Caco-2 (cell line): ENCODE results near the gene ZSCAN2. TPM values are rescaled to one million over a fixed set of nuclear protein-coding genes. Genes with fewer than 3 reads are reported as not detected.

Experiments
- BruUV-seq: library from RNA; stranded (reverse); fragments of 400-500 nt; replicated peaks from 2 replicates; lab custom pipeline; 2021; lab: Mats Ljungman, UMichigan
- CTCF ChIA-PET: fragments of 300-600 bp; sonication (Branson Sonifier 250); formaldehyde crosslinking; loops from one replicate; lab custom pipeline; 2022; ENCODE audit warnings: antibody characterized with exemption; lab: Charles Lee
- POLR2A ChIA-PET: fragments of 300-600 bp; sonication (Branson Sonifier 250); formaldehyde crosslinking; loops from one replicate; lab custom pipeline; 2022; ENCODE audit warnings: antibody characterized with exemption; lab: Charles Lee
- DNase-seq, 2 experiments: peaks; one replicate each; pipeline versions ENCODE4 v3.0.0 to v3.0.0-alpha.2; 2020 to 2022
- H3K27me3 ChIP-seq: replicated peaks from 2 replicates; pipeline ENCODE4 v1.6.0; 2011; ENCODE audit warnings: low read length; ENCODE audit not compliant: control insufficient read depth, insufficient read depth
- H3K36me3 ChIP-seq: 2 replicates; pipeline ENCODE4 v1.5.1; 2011; ENCODE audit warnings: low read length; ENCODE audit not compliant: control insufficient read depth, insufficient read depth
- H3K4me1 ChIP-seq: fragments of 250-450 bp; sonication (Bioruptor Pico); 2 replicates; pipeline ENCODE4 v1.5.1; 2020; ENCODE audit warnings: mild to moderate bottlenecking
- H3K4me3 ChIP-seq: 2 replicates; pipeline ENCODE4 v1.5.1; 2011; ENCODE audit warnings: low read depth, mild to moderate bottlenecking, control low read depth, low read length
- H3K9me3 ChIP-seq: fragments of 250-450 bp; sonication (Bioruptor Pico); 2 replicates; pipeline ENCODE4 v1.5.1; 2020; ENCODE audit warnings: mild to moderate bottlenecking, moderate library complexity
- H3K27ac Mint-ChIP-seq: one replicate; pipeline ENCODE4 v1.8.0; 2022; ENCODE audit warnings: mixed read lengths; ENCODE audit not compliant: unreplicated experiment
- H3K27me3 Mint-ChIP-seq: one replicate; pipeline ENCODE4 v1.8.0; 2022; ENCODE audit warnings: mixed read lengths; ENCODE audit not compliant: insufficient read depth, unreplicated experiment
- H3K36me3 Mint-ChIP-seq: one replicate; pipeline ENCODE4 v1.8.0; 2022; ENCODE audit warnings: mild to moderate bottlenecking, mixed read lengths; ENCODE audit not compliant: insufficient read depth, unreplicated experiment
- H3K4me1 Mint-ChIP-seq: one replicate; pipeline ENCODE4 v1.8.0; 2022; ENCODE audit warnings: low read depth, mixed read lengths; ENCODE audit not compliant: unreplicated experiment
- H3K4me3 Mint-ChIP-seq: one replicate; pipeline ENCODE4 v1.8.0; 2022; ENCODE audit warnings: mild to moderate bottlenecking, moderate library complexity, mixed read lengths; ENCODE audit not compliant: unreplicated experiment
- H3K9me3 Mint-ChIP-seq: one replicate; pipeline ENCODE4 v1.8.0; 2022; ENCODE audit warnings: mixed read lengths; ENCODE audit not compliant: unreplicated experiment
- CTCF ChIP-seq, 2 experiments: fragments of 200-600 bp in 1 of 2; IDR thresholded peaks; 1 replicate in 1 of 2; 2 replicates in 1 of 2; pipeline versions ENCODE4 v1.5.1 to v1.8.0; 2011 to 2022; ENCODE audit warnings: antibody characterized with exemption in 1 of 2, control low read depth in 1 of 2, inconsistent platforms in 1 of 2, low read depth in 1 of 2, low read length in 1 of 2, mild to moderate bottlenecking in 1 of 2, moderate library complexity in 1 of 2; ENCODE audit not compliant: insufficient read depth in 1 of 2, severe bottlenecking in 1 of 2, unreplicated experiment in 1 of 2
- intact Hi-C: fragments of 100-400 bp; cut with micrococcal nuclease; formaldehyde crosslinking; loops from one replicate; pipeline ENCODE4 v1.10.0; 2022; ENCODE audit not compliant: unreplicated experiment
- total RNA-seq: library from RNA; stranded (reverse); gene quantifications from 2 replicates; pipeline ENCODE4 v1.2.3, GENCODE V29; 2022

ZSCAN2 gene
- total RNA-seq, 1 experiment from 2014 or later, result 12.9 TPM

GRCh38 chr15:84654689-84655453 is 54.1 kb downstream of the ZSCAN2 start:
- peaks cover 2% of the 10 kb centered on the region for H3K36me3 ChIP-seq
- peak overlapping the region; percentile 98 for H3K27ac Mint-ChIP-seq
- H3K27me3 ChIP-seq, result no peaks in the 10 kb centered on the region
- H3K4me3 ChIP-seq, result peak overlapping the region; percentile 62
- peak; percentile 48 to 55 for DNase-seq
- TSS peak; percentile 83 for BruUV-seq
- intact Hi-C loops, result loop anchor here (1.0 to 10.0 kb wide), 5 partner anchors 24 to 273 kb away; partner anchors contain the start of genes ALPK3 and SEC11A
- H3K9me3 Mint-ChIP-seq, result no peaks in the 10 kb centered on the region
- CTCF ChIA-PET, result interaction anchor here (0.9 to 2.0 kb wide), 5 partner anchors 11 to 84 kb away, joined by 3 to 5 read pairs (median 4); no protein-coding TSS in a partner anchor
- H3K27me3 Mint-ChIP-seq, result no peaks in the 10 kb centered on the region
- TF ChIP-seq CTCF (IDR thresholded peaks at IDR 0.05; ENCODE audit: insufficient read depth in 1 of 2, low read depth in 1 of 2, low read length in 1 of 2, severe bottlenecking in 1 of 2, unreplicated experiment in 1 of 2), result peak; percentile 36 to 42
- H3K4me3 Mint-ChIP-seq, result peak overlapping the region; percentile 97
- peaks cover 29% of the 10 kb centered on the region for H3K36me3 Mint-ChIP-seq
- H3K4me1 ChIP-seq, result peaks cover 10% of the 10 kb centered on the region; the same call in 1 of the 2 replicates
- peaks cover 21% of the 10 kb centered on the region for H3K4me1 Mint-ChIP-seq
- no peaks in the 10 kb centered on the region for H3K9me3 ChIP-seq
- POLR2A ChIA-PET, result interaction anchor here (0.5 to 1.2 kb wide), 4 partner anchors 16 to 112 kb away, joined by 3 to 10 read pairs (median 4); no protein-coding TSS in a partner anchor

GRCh38 chr15:84656972-84657371 is 56.2 kb downstream of the ZSCAN2 start:
- DNase-seq, result no peak
- Histone ChIP-seq H3K4me1 (peaks cover 10% of the 10 kb centered on the region; the same call in 1 of the 2 replicates), H3K9me3 (no peaks in the 10 kb centered on the region), H3K27me3 (no peaks in the 10 kb centered on the region), H3K4me3 (no peak overlapping the region; the same call in 1 of the 2 replicates), H3K36me3 (peaks cover 2% of the 10 kb centered on the region)
- H3K4me3 Mint-ChIP-seq, result peak overlapping the region; percentile 77
- H3K4me1 Mint-ChIP-seq, result peaks cover 12% of the 10 kb centered on the region
- H3K36me3 Mint-ChIP-seq, result peaks cover 39% of the 10 kb centered on the region
- H3K27ac Mint-ChIP-seq, result no peak overlapping the region
- H3K27me3 Mint-ChIP-seq, result no peaks in the 10 kb centered on the region
- intact Hi-C loops, result loop anchor here (10.0 kb wide), 1 partner anchor 58 kb away; the partner anchor contains the start of gene SEC11A
- POLR2A ChIA-PET, result no interaction called here
- BruUV-seq, result no TSS peak
- no peaks in the 10 kb centered on the region for H3K9me3 Mint-ChIP-seq
- CTCF ChIA-PET, result interaction anchor here (3.3 kb wide), 1 partner anchor 58 kb away, joined by 18 read pairs; the partner anchor contains the start of gene ZSCAN2
- no peak for TF ChIP-seq CTCF (IDR thresholded peaks at IDR 0.05; ENCODE audit: insufficient read depth in 1 of 2, low read depth in 1 of 2, low read length in 1 of 2, severe bottlenecking in 1 of 2, unreplicated experiment in 1 of 2)

- no peaks in the 10 kb centered on the region for H3K9me3 ChIP-seq
- Mint-ChIP-seq H3K9me3 (no peaks in the 10 kb centered on the region), H3K27ac (peak overlapping the region; percentile 35), H3K36me3 (peaks cover 34% of the 10 kb centered on the region), H3K4me1 (peaks cover 6% of the 10 kb centered on the region), H3K4me3 (peak overlapping the region; percentile 77), H3K27me3 (no peaks in the 10 kb centered on the region)
- peak overlapping the region; percentile 60 for H3K4me3 ChIP-seq
- no peak for DNase-seq
- ChIA-PET CTCF (interaction anchor here (3.3 kb wide), 1 partner anchor 58 kb away, joined by 18 read pairs; the partner anchor contains the start of gene ZSCAN2), POLR2A (no interaction called here)
- peaks cover 10% of the 10 kb centered on the region; the same call in 1 of the 2 replicates for H3K4me1 ChIP-seq
- no peak for TF ChIP-seq CTCF (IDR thresholded peaks at IDR 0.05; ENCODE audit: insufficient read depth in 1 of 2, low read depth in 1 of 2, low read length in 1 of 2, severe bottlenecking in 1 of 2, unreplicated experiment in 1 of 2)
- intact Hi-C loops, result loop anchor here (2.0 to 10.0 kb wide), 2 partner anchors 57 to 93 kb away; partner anchors contain the start of gene SEC11A
- H3K36me3 ChIP-seq, result peaks cover under 1% of the 10 kb centered on the region
- TSS peak; percentile 2 for BruUV-seq
- H3K27me3 ChIP-seq, result no peaks in the 10 kb centered on the region
These were observed 56.9 kb downstream of the ZSCAN2 start for GRCh38 chr15:84657748-84658079.
